Activated naive CD4-positive, alpha-beta T cell treated with anti-CD3 and anti-CD28 coated beads for 36 hours (primary cell): ENCODE measurements around the gene SULT1B1. TPM values are rescaled to one million over a fixed set of nuclear protein-coding genes. Genes with fewer than 3 reads are reported as not detected.

Experiments
- CTCF ChIA-PET: fragments of 350-600 bp; sonication (Branson Sonifier 250); formaldehyde crosslinking; loops from one replicate; lab custom pipeline; 2021; ENCODE audit warnings: antibody characterized with exemption; lab: Charles Lee
- DNase-seq: peaks from one replicate; pipeline ENCODE4 v3.0.0-alpha.2; 2020
- H3K27ac Mint-ChIP-seq: one replicate; pipeline ENCODE4 v1.8.0; 2021; ENCODE audit warnings: mild to moderate bottlenecking, mixed read lengths
- H3K27me3 Mint-ChIP-seq: one replicate; pipeline ENCODE4 v1.8.0; 2021; ENCODE audit warnings: low read depth, mixed read lengths
- H3K36me3 Mint-ChIP-seq: one replicate; pipeline ENCODE4 v1.8.0; 2021; ENCODE audit warnings: low read depth, mixed read lengths
- H3K4me1 Mint-ChIP-seq: one replicate; pipeline ENCODE4 v1.8.0; 2021; ENCODE audit warnings: low read depth, mixed read lengths
- H3K4me3 Mint-ChIP-seq: one replicate; pipeline ENCODE4 v1.8.0; 2021; ENCODE audit warnings: mild to moderate bottlenecking, moderate library complexity, mixed read lengths
- H3K9me3 Mint-ChIP-seq: one replicate; pipeline ENCODE4 v1.8.0; 2021; ENCODE audit warnings: mixed read lengths
- intact Hi-C: fragments of 100-400 bp; cut with micrococcal nuclease; formaldehyde crosslinking; loops from one replicate; pipeline ENCODE4 v1.15.1; 2023
- total RNA-seq, 2 experiments: library from RNA; stranded (reverse); gene quantifications; one replicate each; pipeline ENCODE4 v1.2.3, GENCODE V29; 2021

The SULT1B1 gene
- total RNA-seq, 2 experiments from 2014 or later: 4.3 to 5.4 TPM

- H3K27me3 Mint-ChIP-seq: no peaks in the 10 kb centered on the region
- H3K9me3 Mint-ChIP-seq: no peaks in the 10 kb centered on the region
- H3K4me3 Mint-ChIP-seq: no peak overlapping the region
- no peak overlapping the region for H3K27ac Mint-ChIP-seq
- CTCF ChIA-PET: no interaction called here
- no peaks in the 10 kb centered on the region for H3K36me3 Mint-ChIP-seq
- no peak for DNase-seq
- intact Hi-C loops: no loop called here
- H3K4me1 Mint-ChIP-seq: peaks cover 6% of the 10 kb centered on the region
These were observed 43.8 kb downstream of the SULT1B1 start for GRCh38 chr4:69716654-69717053.

GRCh38 chr4:69714086-69714485 lies 46.3 kb downstream of the SULT1B1 start:
- H3K9me3 Mint-ChIP-seq: peaks cover 8% of the 10 kb centered on the region
- no peak for DNase-seq
- intact Hi-C loops: no loop called here
- H3K27ac Mint-ChIP-seq: no peak overlapping the region
- peaks cover 6% of the 10 kb centered on the region for H3K4me1 Mint-ChIP-seq
- H3K27me3 Mint-ChIP-seq: no peaks in the 10 kb centered on the region
- CTCF ChIA-PET: interaction anchor here (0.6 kb wide), 1 partner anchor 33 kb away, joined by 3 read pairs; no protein-coding TSS in a partner anchor
- H3K36me3 Mint-ChIP-seq: peaks cover 4% of the 10 kb centered on the region
- no peak overlapping the region for H3K4me3 Mint-ChIP-seq

GRCh38 chr4:69713593-69713992 lies 46.8 kb downstream of the SULT1B1 start:
- Mint-ChIP-seq H3K4me3 (no peak overlapping the region), H3K36me3 (peaks cover 4% of the 10 kb centered on the region), H3K27me3 (no peaks in the 10 kb centered on the region), H3K27ac (no peak overlapping the region), H3K9me3 (peaks cover 8% of the 10 kb centered on the region), H3K4me1 (peaks cover 6% of the 10 kb centered on the region)
- intact Hi-C loops: no loop called here
- CTCF ChIA-PET: no interaction called here
- no peak for DNase-seq

- Mint-ChIP-seq H3K4me3 (no peak overlapping the region), H3K27me3 (no peaks in the 10 kb centered on the region), H3K9me3 (peaks cover 8% of the 10 kb centered on the region), H3K4me1 (peaks cover 8% of the 10 kb centered on the region), H3K36me3 (peaks cover 4% of the 10 kb centered on the region), H3K27ac (no peak overlapping the region)
- intact Hi-C loops: no loop called here
- no peak for DNase-seq
- CTCF ChIA-PET: no interaction called here
These were observed 49.8 kb downstream of the SULT1B1 start for GRCh38 chr4:69710580-69710979.

- peaks cover 8% of the 10 kb centered on the region for H3K9me3 Mint-ChIP-seq
- peaks cover 4% of the 10 kb centered on the region for H3K36me3 Mint-ChIP-seq
- CTCF ChIA-PET: interaction anchor here (1.2 kb wide), 1 partner anchor 116 kb away, joined by 3 read pairs; no protein-coding TSS in a partner anchor
- H3K27ac Mint-ChIP-seq: no peak overlapping the region
- peaks cover 8% of the 10 kb centered on the region for H3K4me1 Mint-ChIP-seq
- intact Hi-C loops: no loop called here
- H3K27me3 Mint-ChIP-seq: no peaks in the 10 kb centered on the region
- no peak for DNase-seq
- no peak overlapping the region for H3K4me3 Mint-ChIP-seq
These were observed 52.2 kb downstream of the SULT1B1 start for GRCh38 chr4:69708211-69708610.

GRCh38 chr4:69707807-69708206 lies 52.6 kb downstream of the SULT1B1 start:
- no peak for DNase-seq
- peaks cover 8% of the 10 kb centered on the region for H3K9me3 Mint-ChIP-seq
- CTCF ChIA-PET: interaction anchor here (1.2 kb wide), 1 partner anchor 116 kb away, joined by 3 read pairs; no protein-coding TSS in a partner anchor
- no peak overlapping the region for H3K27ac Mint-ChIP-seq
- no peak overlapping the region for H3K4me3 Mint-ChIP-seq
- intact Hi-C loops: no loop called here
- peaks cover 8% of the 10 kb centered on the region for H3K4me1 Mint-ChIP-seq
- H3K36me3 Mint-ChIP-seq: peaks cover 4% of the 10 kb centered on the region
- no peaks in the 10 kb centered on the region for H3K27me3 Mint-ChIP-seq

- Mint-ChIP-seq H3K4me3 (no peak overlapping the region), H3K27ac (no peak overlapping the region), H3K4me1 (no peaks in the 10 kb centered on the region), H3K27me3 (no peaks in the 10 kb centered on the region), H3K36me3 (no peaks in the 10 kb centered on the region), H3K9me3 (peaks cover 8% of the 10 kb centered on the region)
- CTCF ChIA-PET: interaction anchor here (1.2 kb wide), 1 partner anchor 9 kb away, joined by 4 read pairs; no protein-coding TSS in a partner anchor
- intact Hi-C loops: no loop called here
- DNase-seq: no peak
These were observed 58.2 kb downstream of the SULT1B1 start for GRCh38 chr4:69702201-69702600.

- Mint-ChIP-seq H3K4me1 (no peaks in the 10 kb centered on the region), H3K4me3 (no peak overlapping the region), H3K9me3 (peaks cover 8% of the 10 kb centered on the region), H3K27me3 (no peaks in the 10 kb centered on the region), H3K36me3 (no peaks in the 10 kb centered on the region), H3K27ac (no peak overlapping the region)
- intact Hi-C loops: no loop called here
- no peak for DNase-seq
- CTCF ChIA-PET: interaction anchor here (1.2 kb wide), 1 partner anchor 9 kb away, joined by 4 read pairs; no protein-coding TSS in a partner anchor
These were observed 58.7 kb downstream of the SULT1B1 start for GRCh38 chr4:69701696-69702095.

GRCh38 chr4:69697536-69698242 lies 62.7 kb downstream of the SULT1B1 start:
- intact Hi-C loops: no loop called here
- Mint-ChIP-seq H3K4me1 (no peaks in the 10 kb centered on the region), H3K4me3 (no peak overlapping the region), H3K9me3 (peaks cover 12% of the 10 kb centered on the region), H3K27me3 (no peaks in the 10 kb centered on the region), H3K36me3 (no peaks in the 10 kb centered on the region), H3K27ac (no peak overlapping the region)
- no peak for DNase-seq
- CTCF ChIA-PET: no interaction called here

GRCh38 chr4:69689599-69689998 lies 70.8 kb downstream of the SULT1B1 start:
- Mint-ChIP-seq H3K9me3 (peaks cover under 1% of the 10 kb centered on the region), H3K36me3 (no peaks in the 10 kb centered on the region), H3K4me1 (peaks cover 3% of the 10 kb centered on the region), H3K4me3 (no peak overlapping the region), H3K27ac (no peak overlapping the region), H3K27me3 (no peaks in the 10 kb centered on the region)
- intact Hi-C loops: loop anchor here (1.0 kb wide), 5 partner anchors 134 to 870 kb away; no protein-coding TSS in a partner anchor
- CTCF ChIA-PET: interaction anchor here (1.0 to 2.2 kb wide), 5 partner anchors 58 to 494 kb away, joined by 3 to 24 read pairs (median 4); no protein-coding TSS in a partner anchor
- DNase-seq: no peak

- H3K4me3 Mint-ChIP-seq: no peak overlapping the region
- H3K27me3 Mint-ChIP-seq: no peaks in the 10 kb centered on the region
- no peak for DNase-seq
- H3K36me3 Mint-ChIP-seq: no peaks in the 10 kb centered on the region
- CTCF ChIA-PET: interaction anchor here (1.9 to 2.1 kb wide), 2 partner anchors 10 to 196 kb away, joined by 5 read pairs; no protein-coding TSS in a partner anchor
- H3K9me3 Mint-ChIP-seq: no peaks in the 10 kb centered on the region
- H3K27ac Mint-ChIP-seq: no peak overlapping the region
- H3K4me1 Mint-ChIP-seq: peaks cover 3% of the 10 kb centered on the region
- intact Hi-C loops: no loop called here
These were observed 75.6 kb downstream of the SULT1B1 start for GRCh38 chr4:69684804-69685203.
